OCI-LY1 (cell line): ENCODE results near the gene OR51B5.

Experiments
- H2AFZ ChIP-seq: fragments of 200-600 bp; sonication (generic), shearing (Covaris generic); 2 replicates; pipeline ENCODE4 v1.6.0; 2014; ENCODE audit warnings: antibody characterized with exemption, mild to moderate bottlenecking, low read length
- H3F3A ChIP-seq: fragments of 200-600 bp; sonication (generic), shearing (Covaris generic); 2 replicates; pipeline ENCODE4 v1.6.0; 2014; ENCODE audit warnings: mild to moderate bottlenecking, antibody characterized with exemption, low read length, moderate library complexity; ENCODE audit not compliant: insufficient read depth
- H3K27ac ChIP-seq: fragments of 200-600 bp; sonication (generic); 2 replicates; pipeline ENCODE4 v1.5.1; 2014; ENCODE audit warnings: low read length, mixed run types, mild to moderate bottlenecking, low read depth; ENCODE audit not compliant: poor library complexity, severe bottlenecking
- H3K27me3 ChIP-seq: fragments of 200-600 bp; sonication (generic); 2 replicates; pipeline ENCODE4 v1.6.0; 2014; ENCODE audit warnings: antibody characterized with exemption, mild to moderate bottlenecking, low read length, moderate library complexity; ENCODE audit not compliant: insufficient read depth
- H3K36me3 ChIP-seq: fragments of 200-600 bp; sonication (generic); 2 replicates; pipeline ENCODE4 v1.6.1; 2014; ENCODE audit warnings: mild to moderate bottlenecking, antibody characterized with exemption, low read length, moderate library complexity, mixed read lengths; ENCODE audit not compliant: insufficient read depth
- H3K4me1 ChIP-seq: fragments of 200-600 bp; sonication (generic); 2 replicates; pipeline ENCODE4 v1.5.1; 2014; ENCODE audit warnings: mild to moderate bottlenecking, low read length, moderate library complexity; ENCODE audit not compliant: insufficient read depth, severe bottlenecking
- H3K4me2 ChIP-seq: fragments of 200-600 bp; sonication (generic), shearing (Covaris generic); 2 replicates; pipeline ENCODE4 v1.6.1; 2014; ENCODE audit warnings: low read length
- H3K4me3 ChIP-seq: fragments of 200-600 bp; sonication (generic); 2 replicates; pipeline ENCODE4 v1.5.1; 2014; ENCODE audit warnings: low read length, low read depth, mild to moderate bottlenecking, mixed read lengths; ENCODE audit not compliant: poor library complexity, severe bottlenecking
- H3K79me2 ChIP-seq: fragments of 200-600 bp; shearing (Covaris generic); 2 replicates; pipeline ENCODE4 v1.6.1; 2016; ENCODE audit warnings: mixed run types, low read length, mixed read lengths; ENCODE audit not compliant: insufficient read depth
- H3K9ac ChIP-seq: fragments of 200-600 bp; sonication (generic), shearing (Covaris generic); 2 replicates; pipeline ENCODE4 v1.6.1; 2014; ENCODE audit warnings: mild to moderate bottlenecking, low read length, mixed read lengths
- H3K9me2 ChIP-seq: fragments of 200-600 bp; sonication (generic), shearing (Covaris generic); 2 replicates; pipeline ENCODE4 v1.6.1; 2014; ENCODE audit warnings: low read depth, mild to moderate bottlenecking, low read length, mixed read lengths
- H3K9me3 ChIP-seq: fragments of 200-600 bp; shearing (Covaris generic); 2 replicates; pipeline ENCODE4 v1.6.1; 2014; ENCODE audit warnings: low read length, mixed read lengths
- H4K20me1 ChIP-seq: fragments of 200-600 bp; sonication (generic), shearing (Covaris generic); 2 replicates; pipeline ENCODE4 v1.6.0; 2016; ENCODE audit warnings: mild to moderate bottlenecking, low read length; ENCODE audit not compliant: insufficient read depth
- EZH2 ChIP-seq: fragments of 200-600 bp; sonication (generic), shearing (Covaris generic); IDR thresholded peaks from 2 replicates; pipeline ENCODE4 v1.8.0; 2017; ENCODE audit warnings: borderline replicate concordance, mixed run types, mild to moderate bottlenecking, antibody characterized with exemption, low read length, moderate library complexity, mixed read lengths
- TF ChIP-seq, protein P1 (sequence below): fragments of 200-600 bp; sonication (generic), shearing (Covaris generic); IDR thresholded peaks from 2 replicates; pipeline ENCODE4 v1.5.1; 2017; ENCODE audit warnings: mild to moderate bottlenecking, antibody characterized with exemption, low read length, moderate library complexity, mixed read lengths

The OR51B5 gene

GRCh38 chr11:5351208-5351607 is 7.9 kb upstream of the OR51B5 start, which contains the start of gene OR51B6:
OR51B6 (plus strand) TSS chr11:5351508; CDS start chr11:5351508, 0 bp downstream.
- no peak within 1 kb of the TSS for H3K27ac ChIP-seq
- H3K9me2 ChIP-seq: no peaks in the 10 kb centered on the region
- H3K9ac ChIP-seq: no peak within 1 kb of the TSS
- H3K4me1 ChIP-seq: no peaks in the 10 kb centered on the region
- no peaks in the 10 kb centered on the region for H3K27me3 ChIP-seq
- H4K20me1 ChIP-seq: no peaks in the 10 kb centered on the region
- H3K4me3 ChIP-seq: no peak within 1 kb of the TSS
- H2AFZ ChIP-seq: no peak within 1 kb of the TSS
- TF ChIP-seq, protein P1, sequence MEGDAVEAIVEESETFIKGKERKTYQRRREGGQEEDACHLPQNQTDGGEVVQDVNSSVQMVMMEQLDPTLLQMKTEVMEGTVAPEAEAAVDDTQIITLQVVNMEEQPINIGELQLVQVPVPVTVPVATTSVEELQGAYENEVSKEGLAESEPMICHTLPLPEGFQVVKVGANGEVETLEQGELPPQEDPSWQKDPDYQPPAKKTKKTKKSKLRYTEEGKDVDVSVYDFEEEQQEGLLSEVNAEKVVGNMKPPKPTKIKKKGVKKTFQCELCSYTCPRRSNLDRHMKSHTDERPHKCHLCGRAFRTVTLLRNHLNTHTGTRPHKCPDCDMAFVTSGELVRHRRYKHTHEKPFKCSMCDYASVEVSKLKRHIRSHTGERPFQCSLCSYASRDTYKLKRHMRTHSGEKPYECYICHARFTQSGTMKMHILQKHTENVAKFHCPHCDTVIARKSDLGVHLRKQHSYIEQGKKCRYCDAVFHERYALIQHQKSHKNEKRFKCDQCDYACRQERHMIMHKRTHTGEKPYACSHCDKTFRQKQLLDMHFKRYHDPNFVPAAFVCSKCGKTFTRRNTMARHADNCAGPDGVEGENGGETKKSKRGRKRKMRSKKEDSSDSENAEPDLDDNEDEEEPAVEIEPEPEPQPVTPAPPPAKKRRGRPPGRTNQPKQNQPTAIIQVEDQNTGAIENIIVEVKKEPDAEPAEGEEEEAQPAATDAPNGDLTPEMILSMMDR: no peak
- no peak for TF ChIP-seq EZH2
- H3K36me3 ChIP-seq: no peaks in the 10 kb centered on the region
- no peaks in the 10 kb centered on the region for H3F3A ChIP-seq
- no peaks in the 10 kb centered on the region for H3K9me3 ChIP-seq
- no peak within 1 kb of the TSS for H3K4me2 ChIP-seq
- H3K79me2 ChIP-seq: no peaks in the 10 kb centered on the region

GRCh38 chr11:5349550-5349949 is 6.2 kb upstream of the OR51B5 start:
- no peaks in the 10 kb centered on the region for H3K4me1 ChIP-seq
- no peak overlapping the region for H2AFZ ChIP-seq
- H3K4me2 ChIP-seq: no peak overlapping the region
- no peaks in the 10 kb centered on the region for H3K9me2 ChIP-seq
- no peaks in the 10 kb centered on the region for H3F3A ChIP-seq
- TF ChIP-seq, protein P1: no peak
- no peak for TF ChIP-seq EZH2
- H3K9me3 ChIP-seq: no peaks in the 10 kb centered on the region
- H3K27ac ChIP-seq: no peak overlapping the region
- no peak overlapping the region for H3K4me3 ChIP-seq
- H3K79me2 ChIP-seq: no peaks in the 10 kb centered on the region
- H3K27me3 ChIP-seq: no peaks in the 10 kb centered on the region
- H3K9ac ChIP-seq: no peak overlapping the region
- no peaks in the 10 kb centered on the region for H4K20me1 ChIP-seq
- H3K36me3 ChIP-seq: no peaks in the 10 kb centered on the region

- Histone ChIP-seq H3K9me2 (no peaks in the 10 kb centered on the region), H3K36me3 (no peaks in the 10 kb centered on the region), H4K20me1 (no peaks in the 10 kb centered on the region), H2AFZ (no peak overlapping the region), H3K9ac (no peak overlapping the region), H3F3A (no peaks in the 10 kb centered on the region), H3K4me3 (no peak overlapping the region), H3K4me1 (no peaks in the 10 kb centered on the region), H3K27ac (no peak overlapping the region), H3K4me2 (no peak overlapping the region), H3K79me2 (no peaks in the 10 kb centered on the region), H3K27me3 (no peaks in the 10 kb centered on the region), H3K9me3 (no peaks in the 10 kb centered on the region)
- no peak for TF ChIP-seq EZH2
- TF ChIP-seq, protein P1: no peak
Observed at GRCh38 chr11:5348551-5349194, 5.3 kb upstream of the OR51B5 start.
